NK-92 (cell line): Measurements from ENCODE around the gene CHEK2.
"Not testable (repeated sequence)": the region's sequence is repeated elsewhere in the genome, so short reads cannot be mapped to it uniquely, and the experiment has no call there.

Experiments
- DNase-seq: peaks from one replicate; lab custom pipeline; 2025; ENCODE audit not compliant: unreplicated experiment; lab: John Stamatoyannopoulos, UW

Gene CHEK2

GRCh38 chr22:28741785-28742561, at the start of gene CHEK2, which contains the start of gene HSCB:
Gene CHEK2, minus strand, starts transcription at chr22:28741820. Its CDS starts 7,099 bp downstream, at chr22:28734721.
Gene HSCB, plus strand, starts transcription at chr22:28742039. Its CDS starts 57 bp downstream, at chr22:28742096.
- DNase-seq = peak; percentile 75

DNA sequence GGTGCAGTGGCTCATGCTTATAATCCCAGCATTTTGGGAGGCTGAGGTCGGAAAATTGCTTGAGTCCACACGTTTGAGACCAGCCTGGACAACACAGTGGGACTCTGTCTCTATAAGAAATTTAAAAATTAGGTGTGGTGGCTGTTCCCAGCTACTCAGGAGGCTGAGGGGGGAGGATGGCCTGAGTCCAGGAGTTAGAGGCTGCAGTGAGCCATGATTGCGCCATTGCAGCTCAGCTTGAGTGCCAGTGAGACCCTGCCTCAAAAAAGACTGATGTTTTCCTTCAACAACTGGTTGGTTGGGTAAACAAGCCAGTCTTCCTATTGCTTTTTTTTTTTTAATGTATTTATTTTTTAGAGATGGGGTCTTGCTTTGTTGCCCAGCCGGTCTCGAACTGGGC, 49.5 kb upstream of the CHEK2 start:
- DNase-seq = no peak

- DNase-seq = no peak
Measured at GRCh38 chr22:28788601-28789000, 47.0 kb upstream of the CHEK2 start.

DNA sequence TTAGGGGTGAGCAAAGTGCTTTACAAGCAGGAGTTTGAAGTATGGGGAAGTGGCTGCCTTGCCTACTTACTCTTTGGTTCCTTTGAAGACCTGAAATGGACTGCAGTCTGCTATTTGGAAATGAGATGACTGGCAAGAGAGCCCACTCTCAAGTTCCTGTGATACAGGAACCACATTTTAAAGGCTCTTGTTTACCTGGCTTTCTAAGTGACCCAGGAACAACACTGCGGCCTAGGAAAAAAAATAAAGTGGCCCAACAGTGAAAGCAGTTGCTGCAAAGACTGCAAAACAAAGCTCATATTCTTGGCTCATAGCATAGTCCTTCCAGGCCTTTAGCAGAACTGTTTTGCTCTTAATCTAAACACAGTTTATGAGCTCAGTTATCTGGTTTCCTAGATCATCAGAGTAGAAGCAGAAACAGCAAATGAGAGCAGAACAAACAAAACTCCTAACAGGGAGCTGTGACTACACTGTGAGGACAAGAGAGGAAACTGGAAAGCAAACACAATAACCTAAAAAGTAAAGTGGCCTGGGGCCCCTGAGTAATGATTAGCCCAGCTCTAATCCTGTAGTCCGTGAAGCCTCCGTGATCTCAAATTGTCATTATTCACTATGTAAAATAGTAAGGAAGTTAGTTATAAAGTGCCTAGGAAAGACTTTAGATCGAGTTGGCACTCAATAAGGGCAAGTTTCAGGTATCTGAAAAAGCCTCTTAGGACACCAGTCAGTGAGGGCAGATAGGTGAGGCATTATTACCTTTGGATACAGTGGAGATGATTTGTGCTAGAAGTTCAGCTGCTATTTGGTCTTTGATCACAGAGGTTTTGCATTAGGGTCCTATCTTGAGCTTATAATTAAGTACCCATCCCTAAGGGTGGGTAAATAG, 42.4 kb upstream of the CHEK2 start:
- no peak for DNase-seq

GRCh38 chr22:28780296-28780695, 38.7 kb upstream of the CHEK2 start:
- DNase-seq = no peak

DNA sequence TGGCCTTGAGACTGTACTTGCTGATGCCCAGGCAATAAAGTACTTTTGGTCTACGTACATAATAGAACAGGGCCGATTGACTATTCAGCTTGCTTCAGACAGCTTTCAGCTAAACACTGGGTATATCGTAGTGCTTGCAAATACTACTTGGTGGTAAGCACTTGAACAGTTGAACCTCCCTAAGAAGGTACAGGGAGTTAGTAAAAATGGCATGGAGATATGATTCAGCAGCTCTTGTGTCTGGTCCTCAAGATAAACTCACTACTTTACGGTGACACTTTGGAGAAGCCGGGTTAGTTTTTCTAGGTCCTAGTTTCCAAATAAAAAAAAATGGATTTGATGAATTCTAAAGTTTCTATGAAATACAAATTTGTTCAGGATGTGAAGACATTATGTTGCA, 38.2 kb upstream of the CHEK2 start:
- DNase-seq = no peak

DNA sequence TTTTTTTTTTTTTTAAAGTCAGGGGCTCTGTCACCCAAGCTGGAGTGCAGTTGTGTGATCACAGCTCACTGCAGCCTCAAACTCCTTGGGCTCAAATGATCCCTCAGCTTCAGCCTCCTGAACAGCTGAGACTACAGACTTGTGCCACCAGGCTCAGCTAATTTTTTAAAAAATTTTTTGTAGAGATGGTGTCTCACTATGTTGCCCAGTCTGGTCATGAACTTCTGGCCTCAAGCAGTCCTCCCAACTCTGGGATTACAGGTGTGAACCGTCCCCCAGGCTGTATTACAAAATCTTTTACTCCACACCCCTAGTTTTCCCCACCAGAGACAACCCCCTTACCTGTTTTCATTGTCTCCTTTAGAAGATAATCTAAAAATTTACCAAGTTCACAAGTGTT, 32.8 kb upstream of the CHEK2 start:
- no peak for DNase-seq

DNA sequence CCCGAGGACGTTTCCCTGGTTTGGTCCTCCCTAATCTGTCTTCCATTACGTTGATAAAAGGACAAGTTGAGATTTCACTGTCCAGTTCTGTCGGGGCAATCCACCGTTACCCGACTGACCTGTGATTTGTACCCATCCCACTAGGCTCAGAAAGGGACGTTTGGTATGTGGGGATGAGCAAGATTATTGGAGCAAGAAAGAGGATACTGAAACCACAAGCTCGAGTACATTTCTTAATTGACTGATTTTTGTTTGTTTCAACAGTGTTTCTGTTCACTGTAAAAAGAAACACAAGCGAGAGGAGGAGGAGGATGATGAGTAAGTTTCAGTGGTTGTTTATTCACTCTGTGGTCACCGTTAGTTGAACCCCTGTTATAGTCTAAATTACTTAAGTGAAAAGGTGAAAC, 31.8 kb upstream of the CHEK2 start:
- no peak for DNase-seq

- DNase-seq = peak; percentile 59
Measured at GRCh38 chr22:28772633-28773460, 31.2 kb upstream of the CHEK2 start, which contains the start of gene CCDC117. Gene CCDC117, plus strand, starts transcription at chr22:28772695. Its CDS starts 155 bp downstream, at chr22:28772850.

DNA sequence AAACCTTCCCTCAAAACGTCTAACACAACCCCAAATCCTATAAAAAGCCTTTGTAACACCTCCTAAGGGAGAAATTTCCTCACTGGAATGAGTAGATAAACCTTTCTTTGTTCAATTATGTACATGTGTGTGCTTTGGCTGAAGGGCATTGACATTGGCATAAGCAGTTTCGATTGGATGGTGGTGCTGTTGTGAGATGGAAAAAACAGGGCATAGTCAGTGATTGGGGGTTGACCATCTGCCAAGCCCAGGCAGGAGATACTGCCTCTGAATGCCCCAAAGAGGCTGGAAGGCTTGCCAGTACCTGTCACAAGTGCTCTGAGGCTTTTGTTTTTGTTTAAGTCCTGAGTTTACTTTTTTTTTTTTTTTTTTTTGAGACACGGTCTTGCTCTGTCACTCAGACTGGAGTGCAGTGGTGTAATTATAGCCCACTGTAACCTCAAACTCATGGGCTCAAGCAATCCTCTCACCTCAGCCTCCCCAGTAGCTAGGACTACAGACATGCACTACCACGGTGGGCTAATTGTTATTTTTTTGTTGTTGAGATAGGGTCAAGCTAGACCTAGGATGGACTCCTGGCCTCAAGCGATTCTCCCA, 29.7 kb upstream of the CHEK2 start:
- DNase-seq = no peak

DNA sequence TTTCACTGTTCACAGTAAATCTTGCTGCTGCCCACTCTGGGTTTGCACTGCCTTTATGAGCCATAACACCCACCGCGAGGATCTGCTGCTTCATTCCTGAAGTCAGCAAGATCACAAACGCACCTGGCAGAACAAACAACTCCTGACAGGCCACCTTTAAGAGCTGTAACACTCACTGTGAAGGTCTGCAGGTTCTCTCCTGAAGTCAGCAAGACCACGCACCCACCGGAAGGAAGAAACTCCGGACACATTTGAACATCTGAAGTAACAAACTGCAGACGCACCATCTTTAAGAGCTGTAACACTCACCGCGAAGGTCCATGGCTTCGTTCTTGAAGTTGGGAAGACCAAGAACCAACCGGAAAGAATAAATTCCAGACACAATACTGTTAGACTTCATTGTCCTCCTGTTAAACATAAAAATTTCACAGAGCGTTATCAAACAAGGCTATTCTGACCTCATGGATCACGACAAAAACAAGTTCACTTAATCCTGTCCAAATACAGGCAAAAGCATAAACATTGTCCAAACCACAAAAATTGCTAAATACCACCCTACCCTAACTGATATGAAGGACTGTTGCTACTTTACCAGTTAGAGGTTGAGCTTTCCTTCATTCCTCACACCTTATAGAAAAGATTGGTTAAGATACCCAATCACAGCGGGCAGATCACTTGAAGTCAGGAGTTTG, 27.9 kb upstream of the CHEK2 start:
- no peak for DNase-seq

DNA sequence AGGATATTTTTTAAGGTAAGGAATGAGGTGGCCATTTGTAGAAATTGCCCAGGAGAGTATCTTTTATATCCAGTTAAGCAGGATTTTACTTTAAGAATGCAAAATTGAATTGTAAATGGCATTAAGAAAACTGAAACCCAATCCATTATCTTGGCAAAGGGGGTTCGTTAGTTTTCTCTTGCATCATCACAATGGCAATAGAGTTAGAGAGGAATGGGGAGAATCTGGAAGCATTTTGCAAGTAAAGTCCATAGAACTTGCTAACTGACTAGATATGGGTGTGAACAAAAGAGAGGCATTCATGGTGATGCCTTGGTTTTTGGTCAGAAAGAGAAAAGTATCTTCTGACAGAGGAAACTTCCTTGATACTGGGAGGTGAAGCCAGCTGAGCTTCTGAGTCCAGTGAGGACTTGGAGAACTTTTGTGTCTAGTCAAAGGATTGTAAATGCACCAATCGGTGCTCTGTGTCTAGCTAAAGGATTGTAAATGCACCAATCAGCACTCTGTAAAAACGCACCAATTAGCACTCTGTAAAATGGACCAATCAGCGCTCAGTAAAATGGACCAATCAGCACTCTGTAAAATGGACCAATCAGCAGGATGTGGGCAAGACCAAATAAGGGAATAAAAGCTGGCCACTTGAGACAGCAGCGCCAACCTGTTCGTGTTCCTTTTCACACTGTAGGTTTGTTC, 27.2 kb upstream of the CHEK2 start:
- no peak for DNase-seq

DNA sequence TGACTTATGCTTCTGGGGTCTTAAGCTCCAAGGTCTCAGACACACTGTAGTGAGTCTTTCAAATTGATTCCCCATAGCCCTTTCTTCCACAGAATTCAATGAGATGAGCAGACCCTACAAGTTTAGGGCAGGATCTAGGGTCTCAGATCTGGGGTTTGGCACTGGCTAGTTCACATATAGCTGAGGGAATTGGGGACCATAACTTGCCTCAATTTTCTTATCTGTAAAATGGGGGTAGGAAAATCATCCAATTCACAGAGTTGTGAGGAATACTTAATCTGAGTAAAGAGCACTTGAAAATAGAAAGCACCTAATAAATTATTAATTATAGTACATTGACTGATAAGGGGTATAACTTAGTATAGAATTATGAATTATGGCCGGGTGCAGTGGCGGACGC, 25.0 kb upstream of the CHEK2 start:
- no peak for DNase-seq

DNA sequence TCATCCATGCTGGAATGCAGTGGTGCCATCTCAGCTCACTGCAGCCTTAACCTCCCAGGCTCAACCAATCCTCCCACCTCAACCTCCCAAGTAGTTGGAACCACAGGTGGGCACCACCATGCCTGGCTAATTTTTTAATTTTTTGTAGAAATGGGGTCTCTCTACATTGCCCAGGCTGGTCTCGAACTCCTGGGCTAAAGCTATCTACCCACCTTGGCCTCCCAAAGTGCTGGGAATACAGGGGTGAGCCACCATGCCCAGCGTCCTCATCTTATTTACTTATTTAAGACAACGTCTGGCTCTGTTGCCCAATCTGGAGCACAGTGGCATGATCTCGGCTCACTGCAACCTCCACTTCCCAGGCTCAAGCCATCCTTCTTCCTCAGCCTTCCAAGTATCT, 20.4 kb upstream of the CHEK2 start:
- not testable (repeated sequence) for DNase-seq

- DNase-seq = no peak
Measured at GRCh38 chr22:28761449-28761755, 19.8 kb upstream of the CHEK2 start.

GRCh38 chr22:28759861-28760560, 18.4 kb upstream of the CHEK2 start:
- DNase-seq = no peak

DNA sequence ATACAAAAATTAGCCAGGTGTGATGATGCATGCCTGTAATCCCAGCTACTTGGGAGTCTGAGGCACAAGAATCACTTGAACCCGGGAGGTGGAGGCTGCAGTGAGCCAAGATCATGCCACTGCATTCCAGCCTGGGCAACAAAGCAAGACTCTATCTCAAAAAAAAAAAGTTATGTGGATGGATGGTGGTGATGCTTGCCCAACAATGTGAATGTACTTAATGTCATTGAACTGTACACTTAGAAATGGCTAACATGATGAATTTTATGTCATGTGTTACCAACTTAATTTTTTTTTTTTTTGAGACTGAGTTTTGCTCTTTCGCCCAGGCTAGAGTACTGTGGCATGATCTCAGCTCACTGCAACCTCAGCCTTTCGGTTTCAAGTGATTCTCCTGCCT, 12.9 kb upstream of the CHEK2 start:
- not testable (repeated sequence) for DNase-seq

DNA sequence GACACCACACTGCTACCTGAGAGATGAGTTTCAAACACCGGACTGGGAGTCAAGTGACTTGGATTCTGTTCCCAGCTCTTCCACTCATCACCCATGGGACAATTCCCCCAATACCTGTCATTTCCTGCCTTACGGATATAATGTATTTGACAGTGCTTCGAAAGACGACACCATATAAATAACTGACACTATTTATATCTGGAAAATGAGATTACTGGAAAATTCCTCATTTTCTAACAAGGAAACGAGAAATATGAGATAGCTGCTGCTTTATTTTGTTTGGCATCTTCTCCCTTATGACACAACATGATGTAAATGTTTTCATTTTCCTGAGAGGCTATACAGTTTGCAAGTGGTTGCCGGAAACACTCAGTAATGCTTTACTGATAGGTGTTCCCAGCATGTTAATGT, 8.9 kb upstream of the CHEK2 start:
- DNase-seq = no peak

DNA sequence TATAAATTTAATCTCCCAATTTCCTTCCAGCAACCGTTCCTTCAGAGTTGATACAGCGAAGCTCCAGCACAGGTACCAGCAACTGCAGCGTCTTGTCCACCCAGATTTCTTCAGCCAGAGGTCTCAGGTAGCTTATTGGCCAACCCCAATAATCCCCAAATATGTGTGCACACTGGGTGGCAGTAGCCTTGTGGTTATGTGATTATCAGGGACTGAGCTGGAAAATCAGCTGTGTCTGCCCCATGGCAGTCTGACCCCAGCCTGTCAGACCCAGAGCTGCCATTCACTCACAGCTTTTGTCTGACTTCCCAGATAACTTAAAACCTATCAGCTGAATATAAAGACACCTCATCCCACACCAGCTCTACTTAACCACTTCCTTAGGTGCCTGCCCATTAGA, 2.2 kb upstream of the CHEK2 start:
- DNase-seq = no peak
